Superior temporal gyrus (tissue), 1 donor: ENCODE data around the gene TMSB4Y.
A peak's percentile ranks its signal among the peaks of the same experiment; 100 is the strongest.

Experiments used
- DNase-seq: peaks from one replicate; pipeline ENCODE4 v3.0.0-alpha.2; 2016; ENCODE audit errors: extremely low spot score

TMSB4Y gene

DNA sequence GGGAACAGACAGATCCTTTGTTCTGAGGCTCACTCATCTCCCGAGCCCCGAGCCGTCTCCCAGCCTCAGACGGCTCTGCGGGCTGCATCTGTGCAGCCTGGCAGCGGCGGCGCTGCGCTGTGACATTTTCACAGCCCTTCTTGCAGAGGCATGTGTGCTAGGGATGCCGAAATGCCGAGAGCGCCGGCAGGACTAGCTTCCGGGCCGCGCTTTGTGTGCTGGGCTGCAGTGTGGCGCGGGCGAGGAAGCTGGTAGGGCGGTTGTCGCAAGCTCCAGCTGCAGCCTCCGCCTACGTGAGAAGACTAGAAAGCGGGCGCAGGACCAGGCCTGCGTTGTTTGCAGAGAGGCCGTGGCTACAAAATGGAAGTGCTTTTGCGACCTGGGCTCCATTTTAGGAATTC is at the start of gene TMSB4Y:
TMSB4Y (plus strand) TSS at position 332 of the 401 bp plus-strand sequence.
- DNase-seq = peak; percentile 86

DNA sequence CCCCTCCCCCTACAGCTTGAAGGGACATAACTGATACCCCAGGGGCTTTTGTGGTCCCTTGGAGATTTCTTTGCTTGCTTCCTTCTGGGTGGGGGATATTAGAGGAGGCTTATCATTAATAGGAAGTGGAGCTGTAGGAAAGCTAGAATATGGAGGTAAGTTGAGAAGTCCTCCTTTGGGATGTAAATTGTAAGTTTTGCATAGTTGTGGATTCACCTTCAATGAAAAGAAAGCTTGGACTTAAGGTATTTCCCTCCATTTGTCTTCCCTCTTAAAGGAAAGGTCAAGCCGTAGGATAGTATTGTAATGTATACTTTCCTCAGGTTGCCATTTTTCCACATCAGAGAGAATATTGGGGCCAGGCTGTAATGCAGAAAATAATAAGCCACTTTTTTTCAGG is 39.5 kb upstream of the TMSB4Y start:
- DNase-seq = no peak

DNA sequence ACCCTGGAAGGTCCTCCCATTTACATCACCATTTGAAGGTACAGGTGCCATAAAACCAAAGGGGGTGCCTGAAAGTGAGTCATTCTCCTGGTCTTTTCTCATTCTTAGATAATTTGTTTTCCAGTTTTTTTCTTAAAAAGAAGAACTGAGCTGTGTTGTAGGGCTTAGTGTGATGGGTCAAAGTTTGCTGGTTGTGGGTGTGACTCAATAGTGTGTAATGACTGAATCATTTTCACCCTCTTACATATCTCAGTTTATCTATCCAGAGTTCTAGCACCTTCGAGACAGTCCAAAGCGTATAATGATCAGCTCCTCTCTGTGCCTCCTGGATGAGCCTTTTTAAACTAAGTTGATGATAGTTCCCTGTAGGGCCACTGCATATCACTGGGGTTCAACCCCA is 32.6 kb upstream of the TMSB4Y start:
- no peak for DNase-seq

DNA sequence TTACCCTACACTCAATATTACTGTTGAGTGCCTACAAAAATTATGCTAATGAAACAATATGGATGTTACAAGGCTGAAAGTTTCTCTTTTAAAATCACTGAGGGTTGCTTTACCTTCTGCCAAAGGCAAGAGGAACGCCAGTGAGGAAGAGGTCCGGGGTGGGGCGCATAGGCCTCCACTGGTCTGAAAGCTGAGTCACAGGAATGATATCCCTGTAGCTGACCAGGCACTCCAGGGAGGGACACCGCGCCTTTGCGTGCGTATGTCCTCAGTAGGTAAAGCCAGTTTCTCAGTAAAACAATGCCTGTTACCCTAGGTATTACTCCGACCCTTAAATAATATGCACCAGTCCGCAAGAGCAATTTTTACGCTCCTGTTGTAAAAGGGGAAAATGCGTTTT is 1.4 kb upstream of the TMSB4Y start:
- DNase-seq = no peak

DNA sequence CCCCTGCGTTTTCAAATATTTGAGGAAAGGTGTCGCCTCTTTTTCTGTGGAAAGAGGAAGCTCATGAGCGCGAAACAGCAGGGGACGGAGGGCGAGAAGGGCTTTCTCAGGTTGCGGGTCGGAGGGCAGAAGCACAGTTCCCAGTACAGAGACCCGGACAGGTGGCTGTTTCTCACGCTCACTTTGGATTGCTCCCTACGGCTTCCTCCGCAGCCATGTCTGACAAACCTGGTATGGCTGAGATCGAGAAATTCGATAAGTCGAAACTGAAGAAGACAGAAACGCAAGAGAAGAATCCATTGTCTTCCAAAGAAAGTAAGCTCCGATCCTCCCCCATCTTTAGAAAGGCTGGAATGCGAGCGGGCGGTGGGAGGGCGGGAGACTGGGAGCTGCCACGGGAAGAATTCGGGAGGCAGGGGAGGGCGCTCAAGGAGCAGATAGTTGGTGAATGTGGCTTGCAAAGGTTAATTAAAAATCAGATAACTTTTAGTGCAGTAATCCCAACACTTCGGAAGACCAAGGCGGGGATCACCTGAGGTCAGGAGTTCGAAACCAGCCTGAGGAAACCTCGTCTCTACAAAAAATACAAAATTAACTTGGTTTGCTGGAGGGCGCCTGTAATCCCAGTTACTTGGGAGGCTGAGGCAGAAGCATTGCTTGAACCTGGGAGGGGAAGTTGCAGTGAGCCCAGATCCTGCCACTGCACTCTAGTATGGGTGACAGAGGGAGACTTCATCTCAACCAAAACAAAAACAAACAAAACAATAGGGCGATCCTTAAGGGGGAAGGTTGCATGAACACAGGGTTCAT is 627 bp downstream of the TMSB4Y start:
- DNase-seq = peak; percentile 47

DNA sequence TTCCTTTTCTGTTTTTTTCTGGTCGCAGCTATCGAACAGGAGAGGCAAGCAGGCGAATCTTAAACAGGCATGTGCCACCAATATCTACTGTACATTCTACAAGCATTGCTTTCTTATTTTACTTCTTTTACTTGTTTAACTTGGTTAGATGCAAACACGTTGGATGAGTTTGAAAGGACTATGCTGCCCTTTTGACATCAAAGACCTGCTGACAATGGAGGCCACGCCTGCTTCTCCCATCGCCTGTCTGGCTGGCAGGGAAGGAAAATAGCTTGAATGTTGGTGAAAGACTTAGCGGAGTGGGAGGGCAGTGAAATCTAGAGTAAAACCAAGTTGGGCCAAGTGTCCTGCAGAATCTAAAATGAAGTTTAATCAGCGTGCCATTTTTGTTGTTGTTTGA is 1.5 kb downstream of the TMSB4Y start:
- DNase-seq = peak; percentile 68

DNA sequence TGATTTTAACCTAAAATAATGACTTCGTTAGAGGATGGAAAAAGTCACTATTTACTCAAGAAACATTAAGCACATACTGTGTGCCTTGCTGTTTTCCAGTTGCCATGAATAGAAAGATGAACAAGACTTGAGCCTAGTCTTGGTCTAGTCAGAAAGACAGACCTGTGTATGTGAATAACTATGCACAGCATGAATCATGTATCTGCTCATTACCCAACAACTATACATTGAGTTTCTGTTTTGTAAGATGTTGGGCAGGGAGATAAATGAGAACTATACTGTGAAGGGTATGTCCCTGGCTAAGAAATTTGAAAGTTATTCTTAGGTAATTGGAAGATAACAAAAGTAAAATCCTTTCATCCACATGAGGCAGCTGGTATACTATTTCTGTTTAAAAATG is 4.3 kb downstream of the TMSB4Y start:
- no peak for DNase-seq

DNA sequence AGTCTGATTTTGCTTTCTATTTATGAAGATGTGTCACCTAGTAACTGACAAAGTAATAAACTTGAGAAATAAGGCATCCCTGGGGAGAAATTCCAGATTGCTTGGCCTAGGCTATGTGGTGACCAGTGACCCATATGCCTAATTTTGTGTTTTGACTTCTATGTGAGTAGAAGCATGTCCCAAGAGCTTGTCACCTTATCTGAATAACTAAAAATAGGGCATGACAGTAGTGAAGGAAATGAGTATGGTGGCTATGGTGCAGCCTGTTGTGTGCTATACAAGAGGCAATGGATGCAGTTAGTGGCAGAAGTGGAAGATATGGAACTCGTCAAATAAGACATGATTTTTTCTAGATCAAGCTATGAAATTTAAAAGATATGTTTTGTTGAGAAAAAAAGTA is 15.3 kb downstream of the TMSB4Y start:
- no peak for DNase-seq

DNA sequence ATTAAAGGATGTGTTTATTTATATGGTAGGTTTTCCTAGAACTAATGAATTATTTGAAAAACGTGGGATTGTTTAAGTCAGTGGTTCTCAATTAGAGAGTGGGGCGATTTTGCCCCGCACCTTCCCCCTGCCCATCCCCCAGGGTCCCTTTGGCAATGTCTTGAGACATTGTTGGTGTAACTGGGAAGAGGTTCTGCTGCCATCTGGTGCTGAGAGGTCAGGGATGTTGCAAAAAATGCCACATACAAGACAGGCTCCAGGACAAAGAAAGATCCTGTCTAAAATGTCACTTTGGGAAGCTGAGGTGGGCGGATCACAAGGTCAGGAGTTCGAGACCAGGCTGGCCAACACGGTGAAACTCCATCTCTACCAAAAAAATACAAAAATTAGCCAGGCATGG is 25.8 kb downstream of the TMSB4Y start:
- peak; percentile 21 for DNase-seq

DNA sequence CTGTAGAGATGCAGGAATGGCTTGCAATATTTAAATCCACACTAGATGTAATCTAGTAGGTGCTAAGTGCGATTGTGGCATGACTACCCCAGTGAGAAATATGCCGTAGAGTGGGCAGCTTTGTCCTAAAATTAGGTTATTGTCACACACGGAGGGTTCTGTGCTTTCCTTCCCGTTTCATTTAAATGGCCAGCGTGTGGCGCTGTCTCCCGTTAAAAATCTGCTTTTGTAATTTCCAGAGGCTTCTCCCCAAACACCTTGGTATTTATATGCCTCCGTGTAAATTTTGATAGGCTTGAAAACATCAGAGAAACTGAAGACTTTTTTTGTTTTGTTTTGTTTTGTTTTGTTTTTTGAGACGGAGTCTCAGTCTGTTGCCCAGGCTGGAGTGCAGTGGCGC is 34.9 kb downstream of the TMSB4Y start:
- peak; percentile 73 for DNase-seq

DNA sequence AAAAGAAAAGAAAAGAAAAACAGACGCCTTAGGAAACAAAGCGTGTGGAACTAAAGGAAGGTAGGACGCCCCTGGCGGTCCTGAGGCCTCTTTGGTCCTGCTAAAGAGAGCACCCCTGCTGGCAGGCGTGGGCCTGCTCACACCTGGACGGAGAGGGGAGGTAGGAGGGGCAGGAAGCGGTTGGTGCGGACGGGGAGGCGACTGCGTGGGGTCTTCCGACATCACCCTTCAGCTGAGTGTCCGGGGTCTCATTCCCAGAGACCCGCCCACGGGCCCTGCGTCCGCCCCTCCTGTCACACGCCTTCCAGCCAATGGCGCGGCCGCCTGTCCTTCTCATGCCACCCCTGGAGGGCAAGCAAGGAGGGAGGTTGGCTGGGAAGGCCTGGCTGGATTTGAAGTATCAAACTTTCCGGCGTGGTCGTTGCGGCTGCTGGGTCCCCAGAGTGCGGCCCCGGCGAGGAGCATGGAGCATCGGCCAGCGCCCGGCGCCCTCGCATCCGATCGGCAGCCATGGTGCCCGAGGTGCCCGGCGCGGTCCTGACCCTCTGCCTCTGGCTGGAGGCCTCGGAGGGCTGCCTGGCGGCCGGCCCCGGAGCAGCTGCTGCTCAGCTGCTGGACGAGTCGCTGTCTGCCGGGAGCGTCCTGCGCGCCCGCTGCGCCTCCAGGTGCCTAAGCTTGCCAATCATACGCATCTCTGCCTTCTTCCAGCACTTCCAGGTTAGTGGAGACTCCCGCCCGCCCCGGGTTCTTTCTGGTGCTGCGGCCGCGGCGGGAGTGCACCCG is 47.8 kb downstream of the TMSB4Y start:
- no peak for DNase-seq

DNA sequence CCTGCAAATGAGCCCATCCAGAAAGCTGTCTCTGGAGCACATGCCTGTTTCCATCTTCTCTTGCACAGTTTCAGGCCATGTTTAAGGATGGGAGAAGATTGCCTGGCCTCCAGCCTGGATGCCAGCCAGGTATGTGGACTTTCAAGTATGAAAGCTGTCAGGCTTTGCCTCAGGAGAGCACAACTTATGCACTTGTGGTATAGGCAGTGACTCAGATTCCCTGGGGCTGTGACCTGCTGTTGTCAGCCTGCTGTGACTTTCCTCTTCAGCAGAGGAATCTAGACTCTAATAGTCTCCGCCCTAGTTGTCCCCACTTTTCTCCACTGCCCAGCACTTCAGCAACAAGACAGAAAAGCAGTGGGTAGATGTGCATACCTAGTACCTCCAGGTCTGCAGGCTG is 51.0 kb downstream of the TMSB4Y start:
- DNase-seq = no peak
